Measurements from ENCODE around the gene PRPH2. TPM values are rescaled to one million over a fixed set of nuclear protein-coding genes. Genes with fewer than 3 reads are reported as not detected.

PRPH2 gene
- total and polyA plus RNA-seq, 2 of the 13 experiments (the other 11 are each of a cell fraction or from before 2014, with no cell fraction given), result 0.03 to 0.04 TPM

DNA sequence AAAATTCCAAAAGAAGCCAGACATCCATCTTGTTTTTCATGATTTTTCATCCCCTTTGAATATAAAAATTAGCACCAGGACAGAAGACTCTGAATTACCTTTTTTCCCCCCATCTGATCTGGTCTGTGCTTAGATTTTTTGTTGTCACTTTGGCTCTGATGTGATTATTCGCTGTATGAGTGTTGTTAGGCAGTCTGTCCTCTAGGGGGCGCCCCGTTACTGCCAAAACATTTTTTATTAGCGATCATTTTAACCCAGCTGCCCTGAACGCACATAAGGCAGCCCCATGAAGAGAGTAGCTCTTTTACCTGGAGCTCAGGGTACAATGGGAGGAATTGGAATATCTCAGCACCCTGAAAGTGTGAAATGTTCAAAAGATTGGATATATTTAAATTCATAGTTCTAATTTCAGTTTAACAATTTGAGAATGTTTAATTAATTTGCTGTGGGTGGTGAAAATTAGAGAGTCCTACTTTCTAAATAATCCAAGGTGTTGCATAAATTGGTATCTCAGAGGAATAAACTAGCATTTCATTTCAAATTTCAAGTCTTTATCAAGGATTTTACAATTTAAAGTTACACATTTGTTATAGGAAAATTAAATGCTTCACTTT lies 60.8 kb downstream of the PRPH2 start (continued):
- TF ChIP-seq ZBTB42 (CRISPR knock-in tag; IDR thresholded peaks at IDR 0.05) (no peak), ZSCAN25 (CRISPR knock-in tag; IDR thresholded peaks at IDR 0.05) (no peak), ZNF496 (CRISPR knock-in tag; IDR thresholded peaks at IDR 0.05; ENCODE audit: insufficient replicate concordance) (no peak), ZSCAN31 (CRISPR knock-in tag; IDR thresholded peaks at IDR 0.05; ENCODE audit: low read depth) (0 out of 2 replicates have a peak, but pooled peaks have one; percentile 42), ZNF138 (CRISPR knock-in tag; IDR thresholded peaks at IDR 0.05; ENCODE audit: low read depth) (no peak), ZIK1 (CRISPR knock-in tag; IDR thresholded peaks at IDR 0.05; ENCODE audit: borderline replicate concordance, low read depth) (no peak), GLI4 (CRISPR knock-in tag; IDR thresholded peaks at IDR 0.05; ENCODE audit: borderline replicate concordance) (no peak), ZNF660 (CRISPR knock-in tag; IDR thresholded peaks at IDR 0.05; ENCODE audit: borderline replicate concordance, low read depth) (no peak), NFYC (CRISPR knock-in tag; IDR thresholded peaks at IDR 0.05) (no peak), SMAD9 (CRISPR knock-in tag; IDR thresholded peaks at IDR 0.05) (no peak), KDM5B (CRISPR knock-in tag; IDR thresholded peaks at IDR 0.05; ENCODE audit: borderline replicate concordance) (no peak), ZNF737 (CRISPR knock-in tag; IDR thresholded peaks at IDR 0.05; ENCODE audit: borderline replicate concordance) (no peak), ZNF207 (IDR thresholded peaks at IDR 0.05; ENCODE audit: borderline replicate concordance) (no peak), MAFF (IDR thresholded peaks at IDR 0.05; ENCODE audit: low read depth, low read length) (no peak), CREB1 (IDR thresholded peaks at IDR 0.05) (no peak), CREB1 (CRISPR knock-in tag; IDR thresholded peaks at IDR 0.05) (peak; percentile 16; the same call in 1 of the 2 replicates), HNRNPLL (IDR thresholded peaks at IDR 0.05; ENCODE audit: low read depth, low read length, poor library complexity, severe bottlenecking) (no peak), ZNF768 (CRISPR knock-in tag; IDR thresholded peaks at IDR 0.05) (no peak), STAG1 (CRISPR knock-in tag; IDR thresholded peaks at IDR 0.05) (peak; percentile 91), ESRRA (CRISPR knock-in tag; IDR thresholded peaks at IDR 0.05; ENCODE audit: low read depth) (no peak), ZNF556 (CRISPR knock-in tag; IDR thresholded peaks at IDR 0.05; ENCODE audit: borderline replicate concordance) (no peak)
- TF ChIP-seq, protein P1, sequence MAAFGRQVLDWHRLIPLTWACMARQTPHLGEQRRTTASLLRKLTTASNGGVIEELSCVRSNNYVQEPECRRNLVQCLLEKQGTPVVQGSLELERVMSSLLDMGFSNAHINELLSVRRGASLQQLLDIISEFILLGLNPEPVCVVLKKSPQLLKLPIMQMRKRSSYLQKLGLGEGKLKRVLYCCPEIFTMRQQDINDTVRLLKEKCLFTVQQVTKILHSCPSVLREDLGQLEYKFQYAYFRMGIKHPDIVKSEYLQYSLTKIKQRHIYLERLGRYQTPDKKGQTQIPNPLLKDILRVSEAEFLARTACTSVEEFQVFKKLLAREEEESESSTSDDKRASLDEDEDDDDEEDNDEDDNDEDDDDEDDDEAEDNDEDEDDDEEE (CRISPR knock-in tag; IDR thresholded peaks at IDR 0.05), result no peak
- TF ChIP-seq, protein P2, sequence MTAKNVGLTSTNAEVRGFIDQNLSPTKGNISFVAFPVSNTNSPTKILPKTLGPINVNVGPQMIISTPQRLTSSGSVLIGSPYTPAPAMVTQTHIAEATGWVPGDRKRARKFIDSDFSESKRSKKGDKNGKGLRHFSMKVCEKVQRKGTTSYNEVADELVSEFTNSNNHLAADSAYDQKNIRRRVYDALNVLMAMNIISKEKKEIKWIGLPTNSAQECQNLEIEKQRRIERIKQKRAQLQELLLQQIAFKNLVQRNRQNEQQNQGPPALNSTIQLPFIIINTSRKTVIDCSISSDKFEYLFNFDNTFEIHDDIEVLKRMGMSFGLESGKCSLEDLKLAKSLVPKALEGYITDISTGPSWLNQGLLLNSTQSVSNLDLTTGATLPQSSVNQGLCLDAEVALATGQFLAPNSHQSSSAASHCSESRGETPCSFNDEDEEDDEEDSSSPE (CRISPR knock-in tag; IDR thresholded peaks at IDR 0.05), result no peak
- TF ChIP-seq, protein P3, sequence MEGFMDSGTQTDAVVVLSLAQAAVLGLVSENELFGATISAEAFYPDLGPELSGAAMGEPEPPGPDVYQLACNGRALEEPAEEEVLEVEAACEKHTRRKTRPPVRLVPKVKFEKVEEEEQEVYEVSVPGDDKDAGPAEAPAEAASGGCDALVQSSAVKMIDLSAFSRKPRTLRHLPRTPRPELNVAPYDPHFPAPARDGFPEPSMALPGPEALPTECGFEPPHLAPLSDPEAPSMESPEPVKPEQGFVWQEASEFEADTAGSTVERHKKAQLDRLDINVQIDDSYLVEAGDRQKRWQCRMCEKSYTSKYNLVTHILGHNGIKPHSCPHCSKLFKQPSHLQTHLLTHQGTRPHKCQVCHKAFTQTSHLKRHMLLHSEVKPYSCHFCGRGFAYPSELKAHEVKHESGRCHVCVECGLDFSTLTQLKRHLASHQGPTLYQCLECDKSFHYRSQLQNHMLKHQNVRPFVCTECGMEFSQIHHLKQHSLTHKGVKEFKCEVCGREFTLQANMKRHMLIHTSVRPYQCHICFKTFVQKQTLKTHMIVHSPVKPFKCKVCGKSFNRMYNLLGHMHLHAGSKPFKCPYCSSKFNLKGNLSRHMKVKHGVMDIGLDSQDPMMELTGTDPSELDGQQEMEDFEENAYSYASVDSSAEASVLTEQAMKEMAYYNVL (CRISPR knock-in tag; IDR thresholded peaks at IDR 0.05; ENCODE audit: borderline replicate concordance), result no peak
- TF ChIP-seq, protein P4, sequence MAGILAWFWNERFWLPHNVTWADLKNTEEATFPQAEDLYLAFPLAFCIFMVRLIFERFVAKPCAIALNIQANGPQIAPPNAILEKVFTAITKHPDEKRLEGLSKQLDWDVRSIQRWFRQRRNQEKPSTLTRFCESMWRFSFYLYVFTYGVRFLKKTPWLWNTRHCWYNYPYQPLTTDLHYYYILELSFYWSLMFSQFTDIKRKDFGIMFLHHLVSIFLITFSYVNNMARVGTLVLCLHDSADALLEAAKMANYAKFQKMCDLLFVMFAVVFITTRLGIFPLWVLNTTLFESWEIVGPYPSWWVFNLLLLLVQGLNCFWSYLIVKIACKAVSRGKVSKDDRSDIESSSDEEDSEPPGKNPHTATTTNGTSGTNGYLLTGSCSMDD (CRISPR knock-in tag; IDR thresholded peaks at IDR 0.05), result no peak
- TF ChIP-seq, protein P5, sequence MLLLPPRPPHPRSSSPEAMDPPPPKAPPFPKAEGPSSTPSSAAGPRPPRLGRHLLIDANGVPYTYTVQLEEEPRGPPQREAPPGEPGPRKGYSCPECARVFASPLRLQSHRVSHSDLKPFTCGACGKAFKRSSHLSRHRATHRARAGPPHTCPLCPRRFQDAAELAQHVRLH (CRISPR knock-in tag; IDR thresholded peaks at IDR 0.05; ENCODE audit: borderline replicate concordance, low read depth), result no peak
